ENCODE results near the gene DRG2.

GRCh38 chr17:18105027-18105426, 17.3 kb downstream of the DRG2 start:
- TF ChIP-seq ZFP41 (tag by site-specific recombination; IDR thresholded peaks at IDR 0.05; ENCODE audit: borderline replicate concordance) (no peak), CTCF (tag by site-specific recombination; IDR thresholded peaks at IDR 0.05) (no peak), ZFP37 (tag by site-specific recombination; IDR thresholded peaks at IDR 0.05) (no peak), ZNF133 (tag by site-specific recombination; IDR thresholded peaks at IDR 0.05) (no peak), ZBTB8A (tag by site-specific recombination; IDR thresholded peaks at IDR 0.05) (no peak), HOXC10 (CRISPR knock-in tag; IDR thresholded peaks at IDR 0.05) (no peak), AEBP2 (tag by site-specific recombination; IDR thresholded peaks at IDR 0.05; ENCODE audit: borderline replicate concordance) (no peak), ZNF488 (tag by site-specific recombination; IDR thresholded peaks at IDR 0.05) (no peak), ZBTB21 (tag by site-specific recombination; IDR thresholded peaks at IDR 0.05) (no peak), ZNF274 (IDR thresholded peaks at IDR 0.05; ENCODE audit: low read length) (no peak), ZNF274 (tag by site-specific recombination; IDR thresholded peaks at IDR 0.05; ENCODE audit: borderline replicate concordance) (no peak)

Measured in HEK293 (cell line).